MCF 10A (cell line): Measurements from ENCODE around the gene IPO4. TPM values are rescaled to one million over a fixed set of nuclear protein-coding genes. Genes with fewer than 3 reads are reported as not detected.

Experiments used
- BruUV-seq: library from RNA; stranded (reverse); fragments of 400-500 nt; replicated peaks from 2 replicates; lab custom pipeline; 2021; lab: Mats Ljungman, UMichigan
- CTCF ChIA-PET: fragments of 300-600 bp; sonication (Branson Sonifier 250); formaldehyde crosslinking; extraction: SDS; loops from one replicate; lab custom pipeline; 2021; ENCODE audit warnings: antibody characterized with exemption, inconsistent platforms; lab: Yijun Ruan, JAX
- POLR2A ChIA-PET: fragments of 300-600, 350-650 bp; sonication (Branson Sonifier 250); formaldehyde crosslinking; extraction: SDS; loops from one replicate; lab custom pipeline; 2020; ENCODE audit warnings: antibody characterized with exemption, inconsistent platforms; lab: Yijun Ruan, JAX
- DNase-seq: peaks from one replicate; pipeline ENCODE4 v3.0.0-alpha.2; 2018; ENCODE audit not compliant: unreplicated experiment
- H3K27ac Mint-ChIP-seq: one replicate; pipeline ENCODE4 v1.8.0; 2022; ENCODE audit warnings: mild to moderate bottlenecking, low read depth, mixed read lengths; ENCODE audit not compliant: unreplicated experiment
- H3K27me3 Mint-ChIP-seq: one replicate; pipeline ENCODE4 v1.8.0; 2022; ENCODE audit warnings: mixed read lengths; ENCODE audit not compliant: insufficient read depth, unreplicated experiment
- H3K36me3 Mint-ChIP-seq: one replicate; pipeline ENCODE4 v1.8.0; 2022; ENCODE audit warnings: mild to moderate bottlenecking, moderate library complexity, mixed read lengths; ENCODE audit not compliant: insufficient read depth, unreplicated experiment
- H3K4me1 Mint-ChIP-seq: one replicate; pipeline ENCODE4 v1.8.0; 2022; ENCODE audit warnings: mixed read lengths; ENCODE audit not compliant: insufficient read depth, unreplicated experiment
- H3K4me3 Mint-ChIP-seq: one replicate; pipeline ENCODE4 v1.8.0; 2022; ENCODE audit warnings: mild to moderate bottlenecking, moderate library complexity, mixed read lengths; ENCODE audit not compliant: unreplicated experiment
- H3K9me3 Mint-ChIP-seq: one replicate; pipeline ENCODE4 v1.8.0; 2022; ENCODE audit warnings: mixed read lengths; ENCODE audit not compliant: unreplicated experiment
- CTCF ChIP-seq: fragments of 200-600 bp; IDR thresholded peaks from one replicate; pipeline ENCODE4 v1.8.0; 2022; ENCODE audit warnings: antibody characterized with exemption, mild to moderate bottlenecking; ENCODE audit not compliant: unreplicated experiment
- intact Hi-C: fragments of 100-400 bp; cut with micrococcal nuclease; formaldehyde crosslinking; loops from 2 replicates; pipeline ENCODE4 v1.14.1; 2022
- total RNA-seq: library from RNA; stranded (reverse); gene quantifications from 2 replicates; pipeline ENCODE4 v1.2.3, GENCODE V29; 2022

Gene IPO4
- total RNA-seq, 1 experiment from 2014 or later = 100 TPM

GRCh38 chr14:24182110-24182882 lies 6.3 kb downstream of the IPO4 start:
- intact Hi-C loops = no loop called here
- Mint-ChIP-seq H3K4me1 (no peaks in the 10 kb centered on the region), H3K9me3 (no peaks in the 10 kb centered on the region), H3K27ac (peak overlapping the region; percentile 14), H3K36me3 (peaks cover 63% of the 10 kb centered on the region), H3K27me3 (no peaks in the 10 kb centered on the region), H3K4me3 (no peak overlapping the region)
- ChIA-PET POLR2A (interaction anchor here (2.0 kb wide), 1 partner anchor 68 kb away, joined by 4 read pairs; the partner anchor contains the start of genes DCAF11 and NRL), CTCF (interaction anchor here (2.5 to 7.0 kb wide), 2 partner anchors 22 kb away, joined by 22 to 51 read pairs; partner anchors contain the start of gene IRF9)
- BruUV-seq = no TSS peak
- DNase-seq = no peak
- no peak for TF ChIP-seq CTCF

- H3K36me3 Mint-ChIP-seq = peaks cover 60% of the 10 kb centered on the region
- POLR2A ChIA-PET = interaction anchor here (0.7 to 2.0 kb wide), 3 partner anchors 14 to 79 kb away, joined by 3 to 12 read pairs (median 4); partner anchors contain the start of genes DCAF11, NRL and TM9SF1
- no peaks in the 10 kb centered on the region for H3K27me3 Mint-ChIP-seq
- DNase-seq = no peak
- H3K9me3 Mint-ChIP-seq = no peaks in the 10 kb centered on the region
- H3K27ac Mint-ChIP-seq = no peak overlapping the region
- no peaks in the 10 kb centered on the region for H3K4me1 Mint-ChIP-seq
- intact Hi-C loops = no loop called here
- CTCF ChIA-PET = interaction anchor here (0.6 to 2.5 kb wide), 4 partner anchors 12 to 152 kb away, joined by 3 to 22 read pairs (median 4); partner anchors contain the start of genes CIDEB and IRF9
- BruUV-seq = no TSS peak
- no peak overlapping the region for H3K4me3 Mint-ChIP-seq
- no peak for TF ChIP-seq CTCF
These were observed 7.1 kb downstream of the IPO4 start for GRCh38 chr14:24181371-24182077.

- POLR2A ChIA-PET = interaction anchor here (0.5 to 2.9 kb wide), 7 partner anchors 8 to 1199 kb away, joined by 3 to 12 read pairs (median 3); partner anchors contain the start of genes DCAF11, EMC9, IPO4 and NRL
- no peak for DNase-seq
- H3K27me3 Mint-ChIP-seq = no peaks in the 10 kb centered on the region
- no peaks in the 10 kb centered on the region for H3K9me3 Mint-ChIP-seq
- H3K36me3 Mint-ChIP-seq = peaks cover 57% of the 10 kb centered on the region
- H3K4me1 Mint-ChIP-seq = no peaks in the 10 kb centered on the region
- no peak for TF ChIP-seq CTCF
- intact Hi-C loops = no loop called here
- CTCF ChIA-PET = interaction anchor here (0.7 to 2.5 kb wide), 4 partner anchors 9 to 90 kb away, joined by 3 to 22 read pairs (median 4); partner anchors contain the start of gene IRF9
- no TSS peak for BruUV-seq
- no peak overlapping the region for H3K4me3 Mint-ChIP-seq
- H3K27ac Mint-ChIP-seq = no peak overlapping the region
These were observed 8.4 kb downstream of the IPO4 start for GRCh38 chr14:24179961-24180796.
